ENCODE results near the gene EGLN1. TPM values are rescaled to one million over a fixed set of nuclear protein-coding genes. Genes with fewer than 3 reads are reported as not detected.
"Not testable (repeated sequence)": the region's sequence is repeated elsewhere in the genome, so short reads cannot be mapped to it uniquely, and the experiment has no call there.

EGLN1 gene
- total RNA-seq, 1 donor from 2014 or later, result 24.2 TPM

DNA sequence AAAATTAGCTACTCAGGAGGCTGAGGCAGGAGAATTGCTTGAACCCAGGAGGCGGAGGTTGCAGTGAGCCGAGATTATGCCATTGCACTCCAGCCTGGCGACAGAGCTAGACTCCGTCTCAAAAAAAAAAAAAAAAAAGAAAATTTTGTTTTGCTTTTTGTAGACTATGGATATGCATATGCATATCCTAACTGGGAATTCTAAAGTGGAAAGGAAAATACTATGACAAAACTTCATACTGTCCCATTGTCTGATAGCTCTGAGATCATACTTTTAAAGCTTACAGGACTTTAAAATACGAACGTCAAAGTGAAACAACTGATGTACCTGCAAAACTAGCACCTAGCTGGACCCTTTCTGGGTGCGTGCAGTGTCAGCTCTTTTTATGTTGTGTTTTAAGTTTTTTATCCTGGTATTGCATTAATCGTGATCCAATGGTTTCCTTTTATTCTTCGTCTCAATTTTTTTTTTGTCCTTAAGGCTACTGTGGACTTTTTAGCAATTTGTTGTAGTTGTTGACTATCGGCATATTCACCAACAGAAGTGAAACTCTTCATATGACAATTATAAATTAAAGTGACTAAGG, 64.8 kb downstream of the EGLN1 start:
- peaks cover 7% of the 10 kb centered on the region for H3K4me1 Mint-ChIP-seq (ENCODE audit: unreplicated experiment)
- H3K27ac Mint-ChIP-seq, result peak overlapping the region; percentile 14
- no peak for DNase-seq (ENCODE audit: extremely low spot score, unreplicated experiment)

DNA sequence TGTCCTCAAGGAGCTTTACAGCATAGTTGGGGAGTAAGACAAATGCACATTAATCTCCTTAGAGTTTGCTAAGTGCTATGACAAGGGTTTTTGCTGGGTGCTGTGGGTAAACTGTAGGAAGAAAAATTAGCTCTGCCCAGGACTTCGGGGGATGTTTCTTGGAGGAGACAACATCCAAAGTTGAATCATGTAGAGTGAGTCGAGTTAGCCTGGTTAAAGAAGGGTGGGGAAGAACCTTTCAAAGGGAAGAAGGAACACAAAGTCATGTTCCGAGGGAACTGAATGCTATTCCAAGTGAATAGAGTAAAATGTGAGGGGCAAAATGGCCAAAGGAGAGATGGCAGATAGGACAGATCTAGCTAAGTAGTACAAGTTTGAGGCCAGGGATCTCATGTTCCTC, 66.9 kb downstream of the EGLN1 start:
- DNase-seq (ENCODE audit: extremely low spot score, unreplicated experiment), result no peak
- no peak overlapping the region for H3K27ac Mint-ChIP-seq

More for the DNA sequence above, 64.8 kb downstream of the EGLN1 start:
- Mint-ChIP-seq H3K9me3 (no peaks in the 10 kb centered on the region), H3K36me3 (peaks cover 10% of the 10 kb centered on the region), H3K27me3 (no peaks in the 10 kb centered on the region), H3K4me3 (no peak overlapping the region)
- TF ChIP-seq, protein P1, sequence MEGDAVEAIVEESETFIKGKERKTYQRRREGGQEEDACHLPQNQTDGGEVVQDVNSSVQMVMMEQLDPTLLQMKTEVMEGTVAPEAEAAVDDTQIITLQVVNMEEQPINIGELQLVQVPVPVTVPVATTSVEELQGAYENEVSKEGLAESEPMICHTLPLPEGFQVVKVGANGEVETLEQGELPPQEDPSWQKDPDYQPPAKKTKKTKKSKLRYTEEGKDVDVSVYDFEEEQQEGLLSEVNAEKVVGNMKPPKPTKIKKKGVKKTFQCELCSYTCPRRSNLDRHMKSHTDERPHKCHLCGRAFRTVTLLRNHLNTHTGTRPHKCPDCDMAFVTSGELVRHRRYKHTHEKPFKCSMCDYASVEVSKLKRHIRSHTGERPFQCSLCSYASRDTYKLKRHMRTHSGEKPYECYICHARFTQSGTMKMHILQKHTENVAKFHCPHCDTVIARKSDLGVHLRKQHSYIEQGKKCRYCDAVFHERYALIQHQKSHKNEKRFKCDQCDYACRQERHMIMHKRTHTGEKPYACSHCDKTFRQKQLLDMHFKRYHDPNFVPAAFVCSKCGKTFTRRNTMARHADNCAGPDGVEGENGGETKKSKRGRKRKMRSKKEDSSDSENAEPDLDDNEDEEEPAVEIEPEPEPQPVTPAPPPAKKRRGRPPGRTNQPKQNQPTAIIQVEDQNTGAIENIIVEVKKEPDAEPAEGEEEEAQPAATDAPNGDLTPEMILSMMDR (conservative IDR thresholded peaks at IDR 0.05), result no peak

DNA sequence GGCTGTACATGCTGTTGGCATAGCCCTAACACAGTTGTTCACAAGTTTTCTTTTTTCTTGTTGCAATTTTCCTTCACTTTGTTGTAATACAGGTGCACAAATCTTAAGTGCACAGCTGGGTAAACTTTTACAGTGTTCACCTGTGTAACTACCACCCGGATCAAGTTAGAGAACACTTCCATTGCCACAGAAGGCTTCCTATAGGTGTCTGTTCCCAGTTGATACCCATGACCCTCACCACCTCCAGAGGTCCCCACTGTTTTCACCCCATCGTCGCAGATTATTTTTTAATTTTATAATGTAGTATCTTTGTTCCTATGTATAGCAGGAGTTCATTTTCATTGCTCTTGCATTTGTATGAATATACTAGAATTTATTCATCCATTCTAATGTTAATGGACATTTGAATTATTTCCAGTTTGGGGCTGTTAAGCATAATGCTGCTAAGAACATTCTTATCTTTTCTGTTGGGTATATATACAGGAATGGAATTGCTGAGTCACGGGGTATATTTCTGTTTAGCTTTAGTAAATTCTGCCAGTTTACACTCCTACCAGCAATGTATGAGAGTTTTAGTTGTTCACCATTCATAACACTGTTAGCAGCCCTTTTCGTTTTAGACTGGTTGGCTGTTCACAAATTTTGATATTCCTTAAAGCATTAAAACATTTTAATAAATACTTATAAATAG, 67.6 kb downstream of the EGLN1 start:
- TF ChIP-seq, protein P1 (conservative IDR thresholded peaks at IDR 0.05), result no peak
- no peak for DNase-seq (ENCODE audit: extremely low spot score, unreplicated experiment)
- Mint-ChIP-seq H3K4me3 (no peak overlapping the region), H3K4me1 (ENCODE audit: unreplicated experiment) (peaks cover 7% of the 10 kb centered on the region), H3K36me3 (peaks cover 7% of the 10 kb centered on the region), H3K27ac (no peak overlapping the region), H3K27me3 (no peaks in the 10 kb centered on the region), H3K9me3 (no peaks in the 10 kb centered on the region)

More for the DNA sequence above, 66.9 kb downstream of the EGLN1 start:
- H3K36me3 Mint-ChIP-seq, result peaks cover 7% of the 10 kb centered on the region
- peaks cover 7% of the 10 kb centered on the region for H3K4me1 Mint-ChIP-seq (ENCODE audit: unreplicated experiment)
- TF ChIP-seq, protein P1 (conservative IDR thresholded peaks at IDR 0.05), result no peak
- H3K27me3 Mint-ChIP-seq, result no peaks in the 10 kb centered on the region
- no peak overlapping the region for H3K4me3 Mint-ChIP-seq
- no peaks in the 10 kb centered on the region for H3K9me3 Mint-ChIP-seq

DNA sequence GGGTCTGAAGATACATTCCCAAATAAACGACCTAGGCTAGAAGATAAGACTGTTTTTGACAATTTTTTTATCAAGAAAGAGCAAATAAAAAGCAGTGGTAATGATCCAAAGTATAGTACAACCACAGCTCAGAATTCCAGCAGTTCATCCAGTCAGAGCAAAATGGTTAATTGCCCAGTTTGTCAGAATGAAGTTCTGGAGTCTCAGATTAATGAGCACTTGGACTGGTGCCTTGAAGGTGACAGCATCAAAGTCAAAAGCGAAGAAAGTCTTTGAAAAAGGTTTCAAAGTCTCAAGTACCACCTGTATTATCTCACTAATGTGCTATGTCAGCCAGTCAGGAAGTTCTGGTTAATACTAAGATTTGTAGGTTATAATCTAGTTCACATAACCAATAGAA, 69.0 kb downstream of the EGLN1 start:
- H3K36me3 Mint-ChIP-seq, result peaks cover 10% of the 10 kb centered on the region
- no peaks in the 10 kb centered on the region for H3K27me3 Mint-ChIP-seq
- TF ChIP-seq, protein P1 (conservative IDR thresholded peaks at IDR 0.05), result no peak
- H3K4me1 Mint-ChIP-seq (ENCODE audit: unreplicated experiment), result peaks cover 6% of the 10 kb centered on the region
- H3K27ac Mint-ChIP-seq, result no peak overlapping the region
- no peak overlapping the region for H3K4me3 Mint-ChIP-seq
- no peak for DNase-seq (ENCODE audit: extremely low spot score, unreplicated experiment)
- no peaks in the 10 kb centered on the region for H3K9me3 Mint-ChIP-seq

DNA sequence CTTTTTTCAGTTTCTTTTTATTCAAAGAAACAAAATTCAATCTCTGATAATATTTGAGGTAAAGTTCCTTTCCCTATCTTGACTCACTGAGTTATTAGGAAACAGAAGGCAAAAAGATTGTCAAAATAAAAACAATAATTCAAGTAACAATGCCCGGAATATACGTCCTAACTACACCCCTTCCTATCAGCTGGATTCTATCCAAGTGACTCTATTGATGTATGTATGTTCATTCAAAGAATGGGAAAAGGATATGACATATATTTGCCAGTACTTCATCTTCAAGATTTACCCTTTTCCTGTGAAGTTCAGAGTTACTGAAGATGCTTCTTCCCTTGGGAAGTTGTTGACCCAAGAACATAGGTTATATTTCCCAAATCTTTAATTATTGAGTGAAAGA, 70.3 kb downstream of the EGLN1 start:
- no peaks in the 10 kb centered on the region for H3K4me1 Mint-ChIP-seq (ENCODE audit: unreplicated experiment)
- no peaks in the 10 kb centered on the region for H3K27me3 Mint-ChIP-seq
- peaks cover 8% of the 10 kb centered on the region for H3K36me3 Mint-ChIP-seq
- no peak overlapping the region for H3K27ac Mint-ChIP-seq
- no peaks in the 10 kb centered on the region for H3K9me3 Mint-ChIP-seq
- no peak overlapping the region for H3K4me3 Mint-ChIP-seq
- TF ChIP-seq, protein P1 (conservative IDR thresholded peaks at IDR 0.05), result no peak
- DNase-seq (ENCODE audit: extremely low spot score, unreplicated experiment), result no peak

DNA sequence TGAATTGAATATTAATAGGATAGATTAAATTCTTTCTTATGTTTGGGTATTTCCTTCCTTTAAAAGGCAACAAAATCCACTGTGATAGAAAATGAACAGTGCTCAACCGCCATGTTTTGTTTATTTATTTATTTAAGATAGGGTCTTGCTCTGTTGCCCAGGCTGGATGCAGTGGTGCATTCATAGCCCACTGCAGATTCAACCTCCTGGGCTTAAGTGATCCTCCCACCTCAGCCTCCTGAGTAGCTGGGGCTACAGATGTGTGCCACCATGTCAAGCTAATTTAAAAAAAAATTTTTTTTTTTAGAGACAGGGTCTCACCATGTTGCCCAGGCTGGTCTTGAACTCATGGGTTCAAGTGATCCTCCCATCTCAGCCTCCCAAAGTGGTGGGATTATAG, 73.2 kb downstream of the EGLN1 start:
- not testable (repeated sequence) for H3K27ac Mint-ChIP-seq; DNase-seq (ENCODE audit: extremely low spot score, unreplicated experiment); H3K4me1 Mint-ChIP-seq (ENCODE audit: unreplicated experiment); H3K27me3 Mint-ChIP-seq; H3K9me3 Mint-ChIP-seq; H3K4me3 Mint-ChIP-seq
- H3K36me3 Mint-ChIP-seq, result peaks cover 14% of the 10 kb centered on the region
